Measurements from ENCODE around the gene ZBTB32. TPM values are rescaled to one million over a fixed set of nuclear protein-coding genes. Genes with fewer than 3 reads are reported as not detected.
A peak's percentile ranks its signal among the peaks of the same experiment; 100 is the strongest.

The ZBTB32 gene
- total and polyA plus RNA-seq, 7 donors = 0.08 to 0.10 TPM; not detected in 5

- Histone ChIP-seq H3K4me1 (peaks cover 19% of the 10 kb centered on the region), H3K4me3 (peak overlapping the region; percentile 71), H3K9me3 (no peaks in the 10 kb centered on the region), H3K36me3 (ENCODE audit: insufficient read depth in 1 of 2, low read depth in 1 of 2) (peaks cover 0 to 69% of the 10 kb centered on the region in 2 donors), H3K27me3 (ENCODE audit: insufficient read depth in 3 of 3, low read length in 2 of 3) (no peaks in the 10 kb centered on the region), H3K27ac (peak overlapping the region; percentile 69)
- DNase-seq (no peak), ATAC-seq (no peak)
- TF ChIP-seq CTCF (IDR thresholded peaks at IDR 0.05) = no peak
- intact Hi-C loops (cut with DNase I) = no loop called here
- WGBS, 3 donors = 2 to 6% (median 4%) methylated on average over 16 of the region's 16 CpGs
Observed at GRCh38 chr19:35740108-35740422, 35.7 kb downstream of the ZBTB32 start.

GRCh38 chr19:35740423-35741202 is 36.3 kb downstream of the ZBTB32 start:
- ATAC-seq (peak; percentile 79 to 83 (median 82)), DNase-seq (peak; percentile 99)
- H3K36me3 ChIP-seq (ENCODE audit: insufficient read depth in 1 of 2, low read depth in 1 of 2) = peaks cover 0 to 64% of the 10 kb centered on the region in 2 donors
- TF ChIP-seq CTCF (IDR thresholded peaks at IDR 0.05) = no peak
- no peaks in the 10 kb centered on the region for H3K27me3 ChIP-seq (ENCODE audit: insufficient read depth in 3 of 3, low read length in 2 of 3)
- intact Hi-C loops (cut with DNase I) = no loop called here
- no peaks in the 10 kb centered on the region for H3K9me3 ChIP-seq
- 0% methylated on average over 63 of the region's 63 CpGs for WGBS, 3 donors
- H3K4me1 ChIP-seq = peaks cover 19% of the 10 kb centered on the region
- H3K27ac ChIP-seq = peak overlapping the region; percentile 73
- H3K4me3 ChIP-seq = peak overlapping the region; percentile 71

- ATAC-seq = no peak
- H3K9me3 ChIP-seq = no peaks in the 10 kb centered on the region
- peak overlapping the region; percentile 71 for H3K4me3 ChIP-seq
- DNase-seq = no peak
- no peak for TF ChIP-seq CTCF (IDR thresholded peaks at IDR 0.05)
- peaks cover 23% of the 10 kb centered on the region for H3K4me1 ChIP-seq
- no peaks in the 10 kb centered on the region for H3K27me3 ChIP-seq (ENCODE audit: insufficient read depth in 3 of 3, low read length in 2 of 3)
- 4 to 10% (median 9%) methylated on average over 12 of the region's 12 CpGs for WGBS, 3 donors
- H3K27ac ChIP-seq = peak overlapping the region; percentile 73
- peaks cover 0 to 58% of the 10 kb centered on the region in 2 donors for H3K36me3 ChIP-seq (ENCODE audit: insufficient read depth in 1 of 2, low read depth in 1 of 2)
- intact Hi-C loops (cut with DNase I) = no loop called here
Observed at GRCh38 chr19:35741203-35741515, 36.8 kb downstream of the ZBTB32 start.

GRCh38 chr19:35742121-35742724 is 37.9 kb downstream of the ZBTB32 start, which contains the start of gene IGFLR1:
TSS of gene IGFLR1 (minus strand) at chr19:35742452. CDS start at chr19:35741180, 1,272 bp downstream.
- no peak for TF ChIP-seq CTCF (IDR thresholded peaks at IDR 0.05)
- Histone ChIP-seq H3K36me3 (ENCODE audit: insufficient read depth in 1 of 2, low read depth in 1 of 2) (peaks cover 0 to 51% of the 10 kb centered on the region in 2 donors), H3K4me1 (peaks cover 33% of the 10 kb centered on the region), H3K4me3 (peak within 1 kb of the TSS; percentile 71), H3K27me3 (ENCODE audit: insufficient read depth in 3 of 3, low read length in 2 of 3) (no peaks in the 10 kb centered on the region), H3K27ac (peak within 1 kb of the TSS; percentile 73), H3K9me3 (no peaks in the 10 kb centered on the region)
- ATAC-seq = no peak
- intact Hi-C loops (cut with DNase I) = no loop called here
- no peak for DNase-seq
- 76 to 87% (median 80%) methylated on average over 9 of the region's 9 CpGs for WGBS, 3 donors
